ENCODE measurements around the gene BMAL1. TPM values are rescaled to one million over a fixed set of nuclear protein-coding genes. Genes with fewer than 3 reads are reported as not detected.

Gene BMAL1
- total RNA-seq, 1 donor from 2014 or later = 26.5 TPM

DNA sequence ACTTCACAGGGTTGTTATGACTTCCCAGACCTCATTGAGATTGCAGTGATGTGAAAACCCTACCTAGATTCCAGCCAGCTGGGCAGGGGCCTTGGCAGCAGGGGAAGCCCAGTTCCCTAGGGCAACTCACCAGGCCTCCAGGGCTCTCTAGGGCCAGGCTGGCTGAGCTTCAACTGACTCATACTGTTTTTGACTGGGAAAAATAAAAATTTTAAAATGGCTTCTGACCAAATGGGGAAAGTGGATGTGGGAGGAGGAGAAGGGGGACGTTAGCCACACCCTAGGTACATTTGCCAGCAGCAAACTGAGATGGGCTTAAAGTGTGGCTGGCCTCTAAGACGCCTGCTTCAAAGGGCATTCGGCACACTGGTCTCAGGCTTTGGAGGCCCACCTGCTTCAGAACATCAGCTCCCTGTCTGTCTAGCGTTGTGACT is 39.0 kb downstream of the BMAL1 start:
- H3K4me2 ChIP-seq = no peak overlapping the region
- peaks cover 2% of the 10 kb centered on the region for H3K27me3 Mint-ChIP-seq (ENCODE audit: insufficient read depth, low read depth)
- TF ChIP-seq EZH2phosphoT487 (IDR thresholded peaks at IDR 0.05) (no peak), EZH2 (IDR thresholded peaks at IDR 0.05) (no peak)
- TF ChIP-seq, protein P1, sequence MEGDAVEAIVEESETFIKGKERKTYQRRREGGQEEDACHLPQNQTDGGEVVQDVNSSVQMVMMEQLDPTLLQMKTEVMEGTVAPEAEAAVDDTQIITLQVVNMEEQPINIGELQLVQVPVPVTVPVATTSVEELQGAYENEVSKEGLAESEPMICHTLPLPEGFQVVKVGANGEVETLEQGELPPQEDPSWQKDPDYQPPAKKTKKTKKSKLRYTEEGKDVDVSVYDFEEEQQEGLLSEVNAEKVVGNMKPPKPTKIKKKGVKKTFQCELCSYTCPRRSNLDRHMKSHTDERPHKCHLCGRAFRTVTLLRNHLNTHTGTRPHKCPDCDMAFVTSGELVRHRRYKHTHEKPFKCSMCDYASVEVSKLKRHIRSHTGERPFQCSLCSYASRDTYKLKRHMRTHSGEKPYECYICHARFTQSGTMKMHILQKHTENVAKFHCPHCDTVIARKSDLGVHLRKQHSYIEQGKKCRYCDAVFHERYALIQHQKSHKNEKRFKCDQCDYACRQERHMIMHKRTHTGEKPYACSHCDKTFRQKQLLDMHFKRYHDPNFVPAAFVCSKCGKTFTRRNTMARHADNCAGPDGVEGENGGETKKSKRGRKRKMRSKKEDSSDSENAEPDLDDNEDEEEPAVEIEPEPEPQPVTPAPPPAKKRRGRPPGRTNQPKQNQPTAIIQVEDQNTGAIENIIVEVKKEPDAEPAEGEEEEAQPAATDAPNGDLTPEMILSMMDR (IDR thresholded peaks at IDR 0.05) = no peak
- H3K4me1 ChIP-seq = peaks cover 21% of the 10 kb centered on the region
- no peak overlapping the region for H3K27ac ChIP-seq
- no peak overlapping the region for H3K4me3 Mint-ChIP-seq
- H3K27ac Mint-ChIP-seq = no peak overlapping the region
- no peak for DNase-seq (ENCODE audit: low spot score)
- H4K20me1 ChIP-seq (ENCODE audit: low read depth) = no peaks in the 10 kb centered on the region
- no peaks in the 10 kb centered on the region for H3K36me3 Mint-ChIP-seq
- H3K4me1 Mint-ChIP-seq = peaks cover 9% of the 10 kb centered on the region
- H3F3A ChIP-seq (ENCODE audit: low read depth) = peaks cover 13% of the 10 kb centered on the region
- no peaks in the 10 kb centered on the region for H3K27me3 ChIP-seq
- no peak overlapping the region for H2AFZ ChIP-seq (replicated peaks)
- H3K9ac ChIP-seq = no peak overlapping the region
- H3K9me3 ChIP-seq (ENCODE audit: low read depth) = no peaks in the 10 kb centered on the region
- H3K79me2 ChIP-seq (ENCODE audit: low read depth) = no peaks in the 10 kb centered on the region
- no peak overlapping the region for H3K4me3 ChIP-seq
- no peaks in the 10 kb centered on the region for H3K36me3 ChIP-seq
- no peaks in the 10 kb centered on the region for H3K9me3 Mint-ChIP-seq

DNA sequence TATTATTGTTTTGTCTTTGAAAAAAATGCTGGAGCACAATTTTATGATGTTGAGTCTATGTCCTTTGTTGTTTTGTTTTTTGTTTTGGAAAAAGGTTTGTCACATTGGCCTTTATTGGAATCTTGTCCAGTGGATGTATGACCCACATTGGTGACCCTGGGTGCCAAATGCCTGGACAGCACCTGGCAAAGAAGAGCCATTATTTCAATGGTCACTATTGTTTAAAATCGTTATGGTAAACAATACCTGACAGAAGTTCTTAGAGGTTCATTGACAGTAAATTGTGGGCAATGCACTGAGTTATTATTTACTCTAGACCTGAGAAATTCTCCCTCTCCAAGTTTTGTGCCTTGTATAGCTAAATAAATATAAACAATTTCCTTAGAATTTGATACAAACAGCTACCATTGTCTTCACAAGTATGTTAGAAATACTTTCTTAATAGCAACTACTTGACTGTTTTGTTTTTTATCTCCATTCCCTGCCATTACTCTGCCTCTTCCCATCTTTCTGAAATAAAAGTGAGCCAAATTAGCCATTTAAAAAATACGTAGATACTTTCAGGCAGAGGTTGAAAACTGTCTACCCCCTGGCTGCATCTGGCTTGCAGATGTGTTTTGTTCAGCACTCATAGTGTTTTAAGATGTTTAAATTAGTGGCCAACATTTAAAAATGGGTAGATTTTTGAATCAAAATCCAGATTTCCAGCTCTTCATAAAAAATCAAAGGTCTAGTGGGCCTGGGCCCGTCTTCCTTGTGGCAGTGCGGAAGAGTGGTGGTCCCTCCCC is 39.9 kb downstream of the BMAL1 start:
- Histone ChIP-seq H3K27me3 (no peaks in the 10 kb centered on the region), H2AFZ (replicated peaks) (no peak overlapping the region), H3K4me2 (no peak overlapping the region), H3K4me3 (no peak overlapping the region), H3F3A (ENCODE audit: low read depth) (peaks cover 13% of the 10 kb centered on the region), H3K9ac (no peak overlapping the region), H3K4me1 (peaks cover 21% of the 10 kb centered on the region), H3K27ac (no peak overlapping the region), H3K9me3 (ENCODE audit: low read depth) (no peaks in the 10 kb centered on the region), H4K20me1 (ENCODE audit: low read depth) (no peaks in the 10 kb centered on the region), H3K36me3 (no peaks in the 10 kb centered on the region), H3K79me2 (ENCODE audit: low read depth) (no peaks in the 10 kb centered on the region)
- Mint-ChIP-seq H3K27me3 (ENCODE audit: insufficient read depth, low read depth) (peaks cover 2% of the 10 kb centered on the region), H3K4me1 (peaks cover 9% of the 10 kb centered on the region), H3K9me3 (no peaks in the 10 kb centered on the region), H3K27ac (no peak overlapping the region), H3K36me3 (no peaks in the 10 kb centered on the region), H3K4me3 (no peak overlapping the region)
- TF ChIP-seq EZH2 (IDR thresholded peaks at IDR 0.05) = no peak
- no peak for TF ChIP-seq EZH2phosphoT487 (IDR thresholded peaks at IDR 0.05)
- TF ChIP-seq, protein P1 (IDR thresholded peaks at IDR 0.05) = no peak
- no peak for DNase-seq (ENCODE audit: low spot score)

DNA sequence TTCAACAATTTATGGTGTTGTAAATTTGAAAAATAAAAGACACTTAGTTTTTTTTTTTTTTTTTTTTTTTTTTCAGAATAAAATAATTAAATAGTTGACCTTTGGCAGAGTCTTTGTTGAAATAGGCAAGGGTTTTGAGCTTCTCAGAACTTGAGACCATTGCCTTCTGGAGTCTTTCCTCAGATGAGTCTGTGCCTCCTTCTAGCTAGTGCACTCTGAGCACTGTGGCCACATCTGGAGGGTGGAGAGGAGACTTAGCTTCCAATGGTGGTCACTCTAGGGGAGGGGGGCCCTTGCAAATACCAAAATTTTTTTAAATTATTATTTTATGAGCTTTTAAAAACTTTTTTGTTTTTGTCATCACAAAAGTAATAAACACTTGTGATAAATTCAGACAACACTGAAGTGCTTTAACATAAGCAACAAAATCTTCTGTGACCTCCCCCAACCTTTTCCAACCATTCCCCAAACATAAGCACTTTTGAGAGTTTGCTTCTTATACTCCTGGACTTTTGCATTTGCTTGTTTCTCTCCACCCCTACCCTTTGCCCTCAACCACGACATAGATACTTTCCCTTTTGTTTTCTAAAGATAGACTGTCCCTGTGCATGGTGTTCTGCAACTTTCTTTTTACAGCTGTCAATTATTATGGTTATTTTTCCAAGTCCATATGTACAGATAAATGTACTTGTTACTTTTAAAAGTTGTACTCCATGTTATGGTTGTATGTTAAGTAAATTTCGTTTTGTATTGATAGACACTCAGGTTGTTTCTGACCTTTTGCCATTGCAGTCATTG is 41.1 kb downstream of the BMAL1 start:
- Mint-ChIP-seq H3K27ac (no peak overlapping the region), H3K9me3 (no peaks in the 10 kb centered on the region), H3K4me1 (peaks cover 9% of the 10 kb centered on the region), H3K4me3 (no peak overlapping the region), H3K27me3 (ENCODE audit: insufficient read depth, low read depth) (peaks cover 2% of the 10 kb centered on the region), H3K36me3 (no peaks in the 10 kb centered on the region)
- no peak overlapping the region for H3K9ac ChIP-seq
- H3K4me1 ChIP-seq = peaks cover 21% of the 10 kb centered on the region
- TF ChIP-seq EZH2phosphoT487 (IDR thresholded peaks at IDR 0.05) (no peak), EZH2 (IDR thresholded peaks at IDR 0.05) (no peak)
- TF ChIP-seq, protein P1 (IDR thresholded peaks at IDR 0.05) = no peak
- no peak for DNase-seq (ENCODE audit: low spot score)
- no peaks in the 10 kb centered on the region for H4K20me1 ChIP-seq (ENCODE audit: low read depth)
- no peak overlapping the region for H2AFZ ChIP-seq (replicated peaks)
- H3K4me2 ChIP-seq = no peak overlapping the region
- H3K27ac ChIP-seq = no peak overlapping the region
- H3K27me3 ChIP-seq = no peaks in the 10 kb centered on the region
- no peak overlapping the region for H3K4me3 ChIP-seq
- no peaks in the 10 kb centered on the region for H3K79me2 ChIP-seq (ENCODE audit: low read depth)
- no peaks in the 10 kb centered on the region for H3K36me3 ChIP-seq
- no peaks in the 10 kb centered on the region for H3K9me3 ChIP-seq (ENCODE audit: low read depth)
- H3F3A ChIP-seq (ENCODE audit: low read depth) = peaks cover 13% of the 10 kb centered on the region

Measured in neural progenitor cell (in vitro differentiated cells).